HepG2 (cell line): ENCODE results near the gene LCAT. TPM values are rescaled to one million over a fixed set of nuclear protein-coding genes. Genes with fewer than 3 reads are reported as not detected.

Experiments
- ASH2L ChIP-seq: fragments of 300-600, 200-600 bp; sonication (generic); IDR thresholded peaks from 2 replicates; pipeline ENCODE4 v1.7.0; 2017; ENCODE audit warnings: low read depth, mild to moderate bottlenecking, moderate library complexity, mixed read lengths, low read length; ENCODE audit not compliant: insufficient read length
- CENPT ChIP-seq: sonication (generic); formaldehyde crosslinking; IDR thresholded peaks from 2 replicates; pipeline ENCODE4 v1.8.0; 2022; ENCODE audit warnings: low read depth, mild to moderate bottlenecking, moderate library complexity, missing genetic modification reagents
- DR1 ChIP-seq: sonication (generic); formaldehyde crosslinking; IDR thresholded peaks from 2 replicates; pipeline ENCODE4 v1.8.0; 2021; ENCODE audit warnings: mild to moderate bottlenecking, missing genetic modification reagents, inconsistent platforms
- FLYWCH1 ChIP-seq: sonication (generic); formaldehyde crosslinking; IDR thresholded peaks from 2 replicates; pipeline ENCODE4 v1.8.1; 2023; ENCODE audit warnings: mild to moderate bottlenecking, missing genetic modification reagents
- KDM2A ChIP-seq: sonication (generic); formaldehyde crosslinking; IDR thresholded peaks from 2 replicates; pipeline ENCODE4 v1.4.0; 2020; ENCODE audit warnings: low read depth, missing genetic modification reagents, borderline replicate concordance
- MTA1 ChIP-seq: sonication (generic); formaldehyde crosslinking; IDR thresholded peaks from 2 replicates; pipeline ENCODE4 v1.4.0; 2020; ENCODE audit warnings: missing genetic modification reagents, mild to moderate bottlenecking, borderline replicate concordance
- PRMT3 ChIP-seq: sonication (generic); formaldehyde crosslinking; IDR thresholded peaks from 2 replicates; pipeline ENCODE4 v1.8.1; 2022; ENCODE audit warnings: low read depth, mild to moderate bottlenecking, moderate library complexity, missing genetic modification reagents, borderline replicate concordance
- SP5 ChIP-seq: IDR thresholded peaks from 2 replicates; pipeline ENCODE4 v1.6.1; 2016; ENCODE audit warnings: low read depth, borderline replicate concordance
- TOE1 ChIP-seq: sonication (generic); formaldehyde crosslinking; IDR thresholded peaks from 2 replicates; pipeline ENCODE4 v1.4.0; 2020; ENCODE audit warnings: mild to moderate bottlenecking, missing genetic modification reagents
- XRCC5 ChIP-seq: fragments of 200-400 bp; formaldehyde crosslinking; optimal IDR thresholded peaks from 2 replicates; pipeline ENCODE3; 2017; ENCODE audit warnings: mild to moderate bottlenecking, low read length
- ZFX ChIP-seq: sonication (generic); formaldehyde crosslinking; IDR thresholded peaks from 2 replicates; pipeline ENCODE4 v1.4.0; 2020; ENCODE audit warnings: mild to moderate bottlenecking, low read depth, missing genetic modification reagents, moderate library complexity
- ZNF558 ChIP-seq: sonication (generic); formaldehyde crosslinking; IDR thresholded peaks from 2 replicates; pipeline ENCODE4 v1.9.0; 2022; ENCODE audit warnings: mild to moderate bottlenecking, missing genetic modification reagents, borderline replicate concordance
- ZNF564 ChIP-seq: sonication (generic); formaldehyde crosslinking; IDR thresholded peaks from 2 replicates; pipeline ENCODE4 v1.8.1; 2023; ENCODE audit warnings: mild to moderate bottlenecking, missing genetic modification reagents
- polyA plus RNA-seq, 8 experiments: library from polyadenylated mRNA; depleted of rRNA in 3 of 8; stranded (reverse) in 7 of 8; unstranded in 1 of 8; fragments of >200 nt; fragmentation: Illumina TruSeq in 4 of 8; extraction: Trizol in 4 of 8; gene quantifications; 2 replicates each; pipeline versions ENCODE4 v1.2.1 to v1.2.3, GENCODE V29; 2011 to 2016; ENCODE audit warnings: low read depth in 4 of 8, missing spikeins in 1 of 8, mixed read lengths in 1 of 8; ENCODE audit not compliant: insufficient read depth in 1 of 8
- total RNA-seq, 5 experiments: library from RNA; depleted of rRNA; stranded (reverse); fragments of >200 nt; fragmentation: Illumina TruSeq; extraction: Trizol; gene quantifications; 2 replicates each; pipeline ENCODE4 v1.2.3, GENCODE V29; 2016; ENCODE audit warnings: low read depth in 1 of 5
- TF ChIP-seq, protein P1 (sequence below), 2 experiments: sonication (generic) in 1 of 2; formaldehyde crosslinking in 1 of 2; IDR thresholded peaks; 2 replicates each; pipeline versions ENCODE4 v1.5.1 to v1.6.1; 2011 to 2020; ENCODE audit warnings: borderline replicate concordance in 1 of 2, low read depth in 1 of 2, low read length in 1 of 2, mild to moderate bottlenecking in 1 of 2, missing genetic modification reagents in 1 of 2, moderate library complexity in 1 of 2
- TF ChIP-seq, protein P2 (sequence below): sonication (generic); formaldehyde crosslinking; IDR thresholded peaks from 2 replicates; pipeline ENCODE4 v1.4.0; 2020; ENCODE audit warnings: missing genetic modification reagents
- TF ChIP-seq, protein P3 (sequence below): sonication (generic); formaldehyde crosslinking; IDR thresholded peaks from 2 replicates; pipeline ENCODE4; 2020; ENCODE audit warnings: missing genetic modification reagents, mild to moderate bottlenecking, borderline replicate concordance
- TF ChIP-seq, protein P4 (sequence below): sonication (generic); formaldehyde crosslinking; IDR thresholded peaks from 2 replicates; pipeline ENCODE4 v1.9.0; 2022; ENCODE audit warnings: missing genetic modification reagents, mild to moderate bottlenecking, borderline replicate concordance

The LCAT gene
- total and polyA plus RNA-seq, 2 of the 13 experiments (the other 11 are each of a cell fraction or from before 2014, with no cell fraction given) = 36.1 to 38.9 TPM

DNA sequence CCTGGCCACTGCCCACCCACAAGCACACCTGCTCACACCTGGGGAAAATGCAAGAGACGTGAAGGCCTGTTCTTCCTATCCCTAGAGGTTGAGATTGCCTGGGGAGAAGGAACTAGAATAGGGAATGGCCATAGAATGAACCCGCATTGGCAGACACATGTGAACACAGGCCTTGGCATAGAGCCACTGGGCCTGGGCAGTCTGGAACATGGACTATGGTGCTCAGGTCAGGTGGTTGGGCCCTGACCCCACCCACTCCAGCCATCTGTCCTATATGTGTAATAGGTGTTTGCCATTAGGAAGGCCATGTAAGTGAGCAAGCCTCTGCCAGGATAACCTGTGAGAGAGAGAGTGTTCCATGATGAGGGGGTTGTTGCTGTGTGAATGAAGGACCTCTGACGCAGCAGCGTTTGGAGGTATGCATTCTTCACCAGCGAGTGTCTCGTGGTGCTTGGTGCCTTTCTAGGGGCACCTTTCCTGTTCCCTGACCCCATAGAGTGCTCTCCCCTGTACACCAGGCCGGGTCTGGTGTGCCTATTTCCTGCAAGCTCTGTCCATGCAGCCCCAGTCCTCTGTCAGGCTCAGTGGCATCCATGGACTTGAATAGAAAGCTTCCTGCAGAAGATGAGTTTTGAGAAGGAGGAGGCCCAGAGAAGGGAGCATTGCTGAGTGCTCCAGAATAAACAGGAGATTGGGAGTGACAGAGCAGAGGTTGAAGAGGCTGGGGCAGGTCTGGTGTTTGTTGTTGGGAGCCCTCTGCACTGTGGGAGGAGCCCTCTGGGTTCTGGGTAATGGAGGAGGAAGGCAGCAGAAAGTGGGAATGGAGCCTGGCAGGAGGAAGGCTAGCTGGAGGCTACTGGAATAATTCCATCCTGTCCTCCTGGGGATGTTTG lies 27.8 kb downstream of the LCAT start (continued):
- TF ChIP-seq, protein P1, sequence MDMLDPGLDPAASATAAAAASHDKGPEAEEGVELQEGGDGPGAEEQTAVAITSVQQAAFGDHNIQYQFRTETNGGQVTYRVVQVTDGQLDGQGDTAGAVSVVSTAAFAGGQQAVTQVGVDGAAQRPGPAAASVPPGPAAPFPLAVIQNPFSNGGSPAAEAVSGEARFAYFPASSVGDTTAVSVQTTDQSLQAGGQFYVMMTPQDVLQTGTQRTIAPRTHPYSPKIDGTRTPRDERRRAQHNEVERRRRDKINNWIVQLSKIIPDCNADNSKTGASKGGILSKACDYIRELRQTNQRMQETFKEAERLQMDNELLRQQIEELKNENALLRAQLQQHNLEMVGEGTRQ (IDR thresholded peaks at IDR 0.05; ENCODE audit: low read depth, low read length) = 0 out of 2 replicates have a peak, but pooled peaks have one; percentile 13
- TF ChIP-seq, protein P1 (CRISPR knock-in tag; IDR thresholded peaks at IDR 0.05; ENCODE audit: borderline replicate concordance) = no peak
- TF ChIP-seq ZFX = peak; percentile 37
- TF ChIP-seq FLYWCH1 = no peak
- TF ChIP-seq TOE1 = no peak
- no peak for TF ChIP-seq ASH2L
- TF ChIP-seq PRMT3 = 0 out of 2 replicates have a peak, but pooled peaks have one; percentile 40
- TF ChIP-seq, protein P2, sequence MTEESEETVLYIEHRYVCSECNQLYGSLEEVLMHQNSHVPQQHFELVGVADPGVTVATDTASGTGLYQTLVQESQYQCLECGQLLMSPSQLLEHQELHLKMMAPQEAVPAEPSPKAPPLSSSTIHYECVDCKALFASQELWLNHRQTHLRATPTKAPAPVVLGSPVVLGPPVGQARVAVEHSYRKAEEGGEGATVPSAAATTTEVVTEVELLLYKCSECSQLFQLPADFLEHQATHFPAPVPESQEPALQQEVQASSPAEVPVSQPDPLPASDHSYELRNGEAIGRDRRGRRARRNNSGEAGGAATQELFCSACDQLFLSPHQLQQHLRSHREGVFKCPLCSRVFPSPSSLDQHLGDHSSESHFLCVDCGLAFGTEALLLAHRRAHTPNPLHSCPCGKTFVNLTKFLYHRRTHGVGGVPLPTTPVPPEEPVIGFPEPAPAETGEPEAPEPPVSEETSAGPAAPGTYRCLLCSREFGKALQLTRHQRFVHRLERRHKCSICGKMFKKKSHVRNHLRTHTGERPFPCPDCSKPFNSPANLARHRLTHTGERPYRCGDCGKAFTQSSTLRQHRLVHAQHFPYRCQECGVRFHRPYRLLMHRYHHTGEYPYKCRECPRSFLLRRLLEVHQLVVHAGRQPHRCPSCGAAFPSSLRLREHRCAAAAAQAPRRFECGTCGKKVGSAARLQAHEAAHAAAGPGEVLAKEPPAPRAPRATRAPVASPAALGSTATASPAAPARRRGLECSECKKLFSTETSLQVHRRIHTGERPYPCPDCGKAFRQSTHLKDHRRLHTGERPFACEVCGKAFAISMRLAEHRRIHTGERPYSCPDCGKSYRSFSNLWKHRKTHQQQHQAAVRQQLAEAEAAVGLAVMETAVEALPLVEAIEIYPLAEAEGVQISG (CRISPR knock-in tag) = 0 out of 2 replicates have a peak, but pooled peaks have one; percentile 31
- TF ChIP-seq, protein P3, sequence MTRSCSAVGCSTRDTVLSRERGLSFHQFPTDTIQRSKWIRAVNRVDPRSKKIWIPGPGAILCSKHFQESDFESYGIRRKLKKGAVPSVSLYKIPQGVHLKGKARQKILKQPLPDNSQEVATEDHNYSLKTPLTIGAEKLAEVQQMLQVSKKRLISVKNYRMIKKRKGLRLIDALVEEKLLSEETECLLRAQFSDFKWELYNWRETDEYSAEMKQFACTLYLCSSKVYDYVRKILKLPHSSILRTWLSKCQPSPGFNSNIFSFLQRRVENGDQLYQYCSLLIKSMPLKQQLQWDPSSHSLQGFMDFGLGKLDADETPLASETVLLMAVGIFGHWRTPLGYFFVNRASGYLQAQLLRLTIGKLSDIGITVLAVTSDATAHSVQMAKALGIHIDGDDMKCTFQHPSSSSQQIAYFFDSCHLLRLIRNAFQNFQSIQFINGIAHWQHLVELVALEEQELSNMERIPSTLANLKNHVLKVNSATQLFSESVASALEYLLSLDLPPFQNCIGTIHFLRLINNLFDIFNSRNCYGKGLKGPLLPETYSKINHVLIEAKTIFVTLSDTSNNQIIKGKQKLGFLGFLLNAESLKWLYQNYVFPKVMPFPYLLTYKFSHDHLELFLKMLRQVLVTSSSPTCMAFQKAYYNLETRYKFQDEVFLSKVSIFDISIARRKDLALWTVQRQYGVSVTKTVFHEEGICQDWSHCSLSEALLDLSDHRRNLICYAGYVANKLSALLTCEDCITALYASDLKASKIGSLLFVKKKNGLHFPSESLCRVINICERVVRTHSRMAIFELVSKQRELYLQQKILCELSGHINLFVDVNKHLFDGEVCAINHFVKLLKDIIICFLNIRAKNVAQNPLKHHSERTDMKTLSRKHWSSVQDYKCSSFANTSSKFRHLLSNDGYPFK = peak; percentile 43; the same call in 1 of the 2 replicates
- peak; percentile 23 for TF ChIP-seq XRCC5
- no peak for TF ChIP-seq KDM2A (CRISPR knock-in tag)
- TF ChIP-seq, protein P4, sequence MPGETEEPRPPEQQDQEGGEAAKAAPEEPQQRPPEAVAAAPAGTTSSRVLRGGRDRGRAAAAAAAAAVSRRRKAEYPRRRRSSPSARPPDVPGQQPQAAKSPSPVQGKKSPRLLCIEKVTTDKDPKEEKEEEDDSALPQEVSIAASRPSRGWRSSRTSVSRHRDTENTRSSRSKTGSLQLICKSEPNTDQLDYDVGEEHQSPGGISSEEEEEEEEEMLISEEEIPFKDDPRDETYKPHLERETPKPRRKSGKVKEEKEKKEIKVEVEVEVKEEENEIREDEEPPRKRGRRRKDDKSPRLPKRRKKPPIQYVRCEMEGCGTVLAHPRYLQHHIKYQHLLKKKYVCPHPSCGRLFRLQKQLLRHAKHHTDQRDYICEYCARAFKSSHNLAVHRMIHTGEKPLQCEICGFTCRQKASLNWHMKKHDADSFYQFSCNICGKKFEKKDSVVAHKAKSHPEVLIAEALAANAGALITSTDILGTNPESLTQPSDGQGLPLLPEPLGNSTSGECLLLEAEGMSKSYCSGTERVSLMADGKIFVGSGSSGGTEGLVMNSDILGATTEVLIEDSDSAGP (CRISPR knock-in tag) = peak; percentile 40; the same call in 1 of the 2 replicates
- TF ChIP-seq CENPT (CRISPR knock-in tag) = no peak
- TF ChIP-seq MTA1 = no peak
- TF ChIP-seq ZNF558 (CRISPR knock-in tag) = no peak
- TF ChIP-seq ZNF564 (CRISPR knock-in tag) = no peak
- TF ChIP-seq SP5 (CRISPR knock-in tag) = peak; percentile 48; the same call in 1 of the 2 replicates
- TF ChIP-seq DR1 (CRISPR knock-in tag) = no peak
